GM12878 (cell line): ENCODE data around the gene C16orf74. TPM values are rescaled to one million over a fixed set of nuclear protein-coding genes. Genes with fewer than 3 reads are reported as not detected.

Experiments
- ATAC-seq: fragments of 200-7000 bp; cut with Tn5 transposase; 3 replicates; pipeline ENCODE4 v1.9.1; 2020; ENCODE audit warnings: mild to moderate bottlenecking, moderate library complexity
- BruUV-seq: library from RNA; stranded (reverse); fragments of 400-500 nt; replicated peaks from 2 replicates; lab custom pipeline; 2021; lab: Mats Ljungman, UMichigan
- CTCF ChIA-PET: fragments of 300-600 bp; sonication (Branson Sonifier 250); formaldehyde crosslinking; extraction: SDS; loops from one replicate; lab custom pipeline; 2021; ENCODE audit warnings: inconsistent platforms; lab: Yijun Ruan, JAX
- POLR2A ChIA-PET: fragments of 350-600 bp; formaldehyde crosslinking; extraction: SDS; loops from one replicate; lab custom pipeline; 2021; ENCODE audit warnings: inconsistent platforms; lab: Charles Lee
- RAD21 ChIA-PET: fragments of 300-600 bp; sonication (Branson Sonifier 250); formaldehyde crosslinking; loops from one replicate; lab custom pipeline; 2023; ENCODE audit warnings: antibody characterized with exemption; ENCODE audit not compliant: unreplicated experiment; lab: Charles Lee
- SMC1A ChIA-PET: fragments of 300-600 bp; sonication (Branson Sonifier 250); formaldehyde crosslinking; loops from one replicate; lab custom pipeline; 2023; ENCODE audit not compliant: unreplicated experiment, uncharacterized antibody; lab: Charles Lee
- DNase-seq: peaks from one replicate; pipeline ENCODE4 v3.0.0-alpha.2; 2011; ENCODE audit warnings: low read depth, low spot score
- FAIRE-seq: peaks from 3 replicates; lab custom pipeline; 2011; peaks lifted over from hg19 to GRCh38; lab: Jason Lieb, UNC
- H2AFZ ChIP-seq: 2 replicates; pipeline ENCODE4 v1.6.0; 2011; ENCODE audit warnings: low read depth, low read length, control low read depth; ENCODE audit not compliant: control insufficient read depth
- H3K27ac ChIP-seq: 2 replicates; pipeline ENCODE4 v1.5.1; 2011; ENCODE audit warnings: control low read depth; ENCODE audit not compliant: control insufficient read depth, insufficient read depth
- H3K27me3 ChIP-seq, 2 experiments: replicated peaks in 1 of 2; 2 replicates each; pipeline versions ENCODE4 v1.6.0 to v1.6.1; 2011; ENCODE audit warnings: low read length in 1 of 2; ENCODE audit not compliant: control insufficient read depth in 2 of 2, insufficient read depth in 2 of 2
- H3K36me3 ChIP-seq, 2 experiments: 2 replicates each; pipeline ENCODE4 v1.5.1; 2011; ENCODE audit warnings: low read length in 1 of 2; ENCODE audit not compliant: control insufficient read depth in 2 of 2, insufficient read depth in 2 of 2
- H3K4me1 ChIP-seq: 2 replicates; pipeline ENCODE4 v1.6.1; 2011; ENCODE audit warnings: mild to moderate bottlenecking, low read length, moderate library complexity, mixed read lengths; ENCODE audit not compliant: control insufficient read depth, insufficient read depth
- H3K4me2 ChIP-seq: 2 replicates; pipeline ENCODE4 v1.6.0; 2011; ENCODE audit warnings: control low read depth; ENCODE audit not compliant: control insufficient read depth, insufficient read depth
- H3K4me3 ChIP-seq: fragments of 200-600 bp; sonication (generic); 2 replicates; pipeline ENCODE4 v1.5.1; 2016
- H3K79me2 ChIP-seq: 2 replicates; pipeline ENCODE4 v1.6.0; 2011; ENCODE audit warnings: low read length; ENCODE audit not compliant: control insufficient read depth, insufficient read depth
- H3K9ac ChIP-seq: 2 replicates; pipeline ENCODE4 v1.8.0; 2011; ENCODE audit warnings: low read length, control low read depth, mixed read lengths; ENCODE audit not compliant: control insufficient read depth, insufficient read depth
- H3K9me3 ChIP-seq: replicated peaks from 3 replicates; pipeline ENCODE4 v1.5.1; 2011; ENCODE audit warnings: mild to moderate bottlenecking, low read length; ENCODE audit not compliant: control insufficient read depth, insufficient read depth
- H4K20me1 ChIP-seq: 2 replicates; pipeline ENCODE4 v1.6.0; 2011; ENCODE audit not compliant: control insufficient read depth, insufficient read depth
- BHLHE40 ChIP-seq, 2 experiments: fragments of 450-650 bp in 1 of 2; IDR thresholded peaks; 2 replicates each; pipeline ENCODE4 v1.6.1; 2011 to 2017; ENCODE audit warnings: low read depth in 2 of 2, borderline replicate concordance in 1 of 2, improper control_type of control experiment in 1 of 2, low read length in 1 of 2, mild to moderate bottlenecking in 1 of 2
- CTCF ChIP-seq, 3 experiments: IDR thresholded peaks in 2 of 3; conservative IDR thresholded peaks in 1 of 3; 2 replicates each; pipeline ENCODE4 v1.5.1; 2011; ENCODE audit warnings: low read depth in 3 of 3, low read length in 3 of 3, mild to moderate bottlenecking in 3 of 3, control low read depth in 2 of 3, moderate library complexity in 2 of 3, inconsistent platforms in 1 of 3, mixed read lengths in 1 of 3; ENCODE audit not compliant: control insufficient read depth in 2 of 3, insufficient read depth in 1 of 3; ENCODE audit errors: extremely low read depth in 1 of 3
- HDAC2 ChIP-seq: fragments of 200-600 bp; sonication (generic); IDR thresholded peaks from 2 replicates; pipeline ENCODE4 v1.6.1; 2017
- IKZF1 ChIP-seq: fragments of 450-650 bp; conservative IDR thresholded peaks from 2 replicates; pipeline ENCODE4 v1.6.1; 2017; ENCODE audit warnings: antibody characterized with exemption, mild to moderate bottlenecking
- NFXL1 ChIP-seq: fragments of 450-650 bp; IDR thresholded peaks from 2 replicates; pipeline ENCODE4 v1.6.1; 2017; ENCODE audit warnings: antibody characterized with exemption, mild to moderate bottlenecking, borderline replicate concordance
- POLR2A ChIP-seq: IDR thresholded peaks from 2 replicates; pipeline ENCODE4 v1.6.1; 2011; ENCODE audit warnings: low read depth, mild to moderate bottlenecking, low read length
- RFX5 ChIP-seq: IDR thresholded peaks from 2 replicates; pipeline ENCODE4 v1.6.1; 2011; ENCODE audit warnings: low read depth, low read length, improper control_type of control experiment
- RUNX3 ChIP-seq: IDR thresholded peaks from 2 replicates; pipeline ENCODE4 v1.6.1; 2012; ENCODE audit warnings: low read length, inconsistent platforms
- TCF12 ChIP-seq: IDR thresholded peaks from 2 replicates; pipeline ENCODE4 v1.6.1; 2011; ENCODE audit warnings: low read depth, mild to moderate bottlenecking, low read length
- WGBS: methylation state at CpG from one replicate; pipeline ENCODE4 v1.1.6; 2016; ENCODE audit warnings: low lambda C conversion rate; ENCODE audit not compliant: insufficient replicate concordance, insufficient coverage; ENCODE audit errors: missing lambda C conversion rate; 5-methylcytosine and 5-hydroxymethylcytosine counted together
- in situ Hi-C: fragments of 300-500 bp; cut with MboI; formaldehyde crosslinking; loops from 9 replicates; pipeline ENCODE4 v1.14.3; 2018; ENCODE audit warnings: mixed read lengths
- intact Hi-C: fragments of 100-400 bp; cut with micrococcal nuclease; formaldehyde crosslinking; loops from one replicate; pipeline ENCODE4 v1.14.2; 2022; ENCODE audit not compliant: unreplicated experiment
- polyA plus RNA-seq, 11 experiments: library from polyadenylated mRNA; depleted of rRNA in 4 of 11; unstranded in 6 of 11; stranded (reverse) in 5 of 11; fragments of >200 nt; fragmentation: Nextera tagmentation in 4 of 11; fragmentation: Illumina TruSeq in 1 of 11; extraction: Ambion mirVana in 4 of 11; extraction: Trizol in 1 of 11; gene quantifications; 1 replicate in 1 of 11; 2 replicates in 10 of 11; pipeline versions ENCODE4 v1.2.1 to v1.2.3, GENCODE V29; 2011 to 2016; ENCODE audit warnings: inconsistent platforms in 2 of 11, missing spikeins in 2 of 11, low read depth in 1 of 11
- total RNA-seq, 4 experiments: library from RNA; depleted of rRNA in 3 of 4; stranded (reverse); fragments of >200 nt in 3 of 4; fragmentation: Illumina TruSeq in 1 of 4; extraction: Trizol in 1 of 4; gene quantifications; 2 replicates each; pipeline versions ENCODE4 v1.2.1 to v1.2.3, GENCODE V29; 2013 to 2021

C16orf74 gene
- total and polyA plus RNA-seq, 10 of the 15 experiments (the other 5 are each of a cell fraction or from before 2014, with no cell fraction given), result 0.23 to 20.1 (median 6.8) TPM

- H3K4me1 ChIP-seq, result peaks cover 58% of the 10 kb centered on the region
- BruUV-seq, result no TSS peak
- TF ChIP-seq CTCF (IDR thresholded peaks at IDR 0.05 in 2 of 3, conservative IDR thresholded peaks at IDR 0.05 in 1 of 3; ENCODE audit: control insufficient read depth in 2 of 3, extremely low read depth in 1 of 3, insufficient read depth in 1 of 3, low read depth in 3 of 3, low read length in 3 of 3) (peak in 1 of 3 experiments; percentile 9; a peak in 2 of 6 replicates), IKZF1 (peak; percentile 15; the same call in 1 of the 2 replicates), RFX5 (no peak), BHLHE40 (IDR thresholded peaks at IDR 0.05; ENCODE audit: borderline replicate concordance in 1 of 2, low read depth in 2 of 2, low read length in 1 of 2) (peak; percentile 14 to 26; a peak in 2 of 4 replicates), NFXL1 (no peak), POLR2A (peak; percentile 43), RUNX3 (0 out of 2 replicates have a peak, but pooled peaks have one; percentile 22), TCF12 (no peak), HDAC2 (0 out of 2 replicates have a peak, but pooled peaks have one; percentile 15)
- WGBS, result 1% methylated on average over 32 of the region's 51 CpGs
- peak; percentile 30 for ATAC-seq
- CTCF ChIA-PET, result no interaction called here
- peaks cover 3% of the 10 kb centered on the region; the same call in 1 of the 2 replicates for H4K20me1 ChIP-seq
- no peak overlapping the region for H3K27ac ChIP-seq
- intact Hi-C loops, result no loop called here
- SMC1A ChIA-PET, result no interaction called here
- no peak for FAIRE-seq
- POLR2A ChIA-PET, result no interaction called here
- no peaks in the 10 kb centered on the region for H3K9me3 ChIP-seq
- no peaks in the 10 kb centered on the region; a peak in 1 of 4 replicates for H3K27me3 ChIP-seq
- no peak for DNase-seq
- peak overlapping the region; percentile 93 for H3K4me2 ChIP-seq
- H2AFZ ChIP-seq, result peak overlapping the region; percentile 28
- H3K4me3 ChIP-seq, result peak overlapping the region; percentile 73
- H3K36me3 ChIP-seq, result no peaks in the 10 kb centered on the region
- H3K9ac ChIP-seq, result peak overlapping the region; percentile 1; the same call in 1 of the 2 replicates
- RAD21 ChIA-PET, result no interaction called here
- H3K79me2 ChIP-seq, result no peaks in the 10 kb centered on the region
- in situ Hi-C loops, result no loop called here
Observed at GRCh38 chr16:85750146-85750826, 610 bp downstream of the C16orf74 start.
